Measurements from ENCODE around the gene KLHL12. TPM values are rescaled to one million over a fixed set of nuclear protein-coding genes. Genes with fewer than 3 reads are reported as not detected.

KLHL12 gene
- total RNA-seq, 1 experiment from 2014 or later: 33.8 TPM

GRCh38 chr1:202861420-202862132, 65.5 kb downstream of the KLHL12 start:
- Histone ChIP-seq H3K4me2 (ENCODE audit: low read length) (peak overlapping the region; percentile 88), H3K9me3 (ENCODE audit: control insufficient read depth in 1 of 2, insufficient read depth in 1 of 2, low read depth in 1 of 2, low read length in 2 of 2) (no peaks in the 10 kb centered on the region), H3K36me3 (ENCODE audit: control insufficient read depth in 1 of 2, insufficient read depth in 2 of 2, low read length in 2 of 2) (no peaks in the 10 kb centered on the region), H3K4me3 (replicated peaks in 1 of 2; ENCODE audit: low read depth in 1 of 2, low read length in 2 of 2) (peak overlapping the region; percentile 76 to 77), H3K27ac (ENCODE audit: low read depth, low read length) (no peak overlapping the region; the same call in 1 of the 2 replicates), H4K20me1 (ENCODE audit: insufficient read depth) (no peaks in the 10 kb centered on the region), H3K79me2 (ENCODE audit: insufficient read depth, low read length) (no peaks in the 10 kb centered on the region), H3K27me3 (ENCODE audit: insufficient read depth, low read length) (0 out of 2 replicates have a peak, but pooled peaks cover 2% of the 10 kb centered on the region), H2AFZ (ENCODE audit: low read depth, low read length, poor library complexity, severe bottlenecking) (peak overlapping the region; percentile 86), H3K9me2 (ENCODE audit: insufficient read depth) (no peaks in the 10 kb centered on the region), H3K9ac (ENCODE audit: low read length) (peak overlapping the region; percentile 68), H3K4me1 (ENCODE audit: control insufficient read depth in 1 of 2, insufficient read depth in 2 of 2, low read length in 2 of 2) (peaks cover 8 to 14% of the 10 kb centered on the region in 2 experiments; a peak in 3 of 4 replicates)
- peak; percentile 75 for DNase-seq (ENCODE audit: low read depth, low spot score)
- TF ChIP-seq SP1 (IDR thresholded peaks at IDR 0.05; ENCODE audit: low read depth) (peak; percentile 82), EGR1 (IDR thresholded peaks at IDR 0.05; ENCODE audit: low read depth) (no peak), CBX3 (IDR thresholded peaks at IDR 0.05; ENCODE audit: low read depth) (no peak), MAX (IDR thresholded peaks at IDR 0.05) (no peak), FOSL1 (IDR thresholded peaks at IDR 0.05; ENCODE audit: low read depth) (no peak), POLR2AphosphoS5 (IDR thresholded peaks at IDR 0.05; ENCODE audit: low read depth, low read length) (peak; percentile 58), SIN3A (IDR thresholded peaks at IDR 0.05; ENCODE audit: low read depth) (peak; percentile 23; the same call in 1 of the 2 replicates), YY1 (IDR thresholded peaks at IDR 0.05; ENCODE audit: extremely low read depth, insufficient replicate concordance, low read depth, low read length) (no peak), POLR2A (IDR thresholded peaks at IDR 0.05; ENCODE audit: borderline replicate concordance, extremely low read depth, insufficient read depth, insufficient read length) (peak; percentile 56), CEBPB (IDR thresholded peaks at IDR 0.05; ENCODE audit: low read depth) (peak; percentile 76), ZNF274 (IDR thresholded peaks at IDR 0.05; ENCODE audit: low read depth, low read length) (no peak)
- ChIA-PET CTCF (interaction anchor here (1.8 kb wide), 1 partner anchor 9 kb away, joined by 7 read pairs; no protein-coding TSS in a partner anchor), RAD21 (ENCODE audit: low non-redundant PET in 1 of 2, low total read pairs in 2 of 2, uncharacterized antibody in 2 of 2, unreplicated experiment in 2 of 2) (interaction anchor here in 1 of 2 experiments (0.7 kb wide), 1 partner anchor 519 kb away, joined by 4 read pairs; no protein-coding TSS in a partner anchor), POLR2A (interaction anchor here (0.7 to 1.7 kb wide), 4 partner anchors 8 to 52 kb away, joined by 3 to 6 read pairs (median 3); no protein-coding TSS in a partner anchor)
- intact Hi-C loops (cut with micrococcal nuclease): loop anchor here (2.0 kb wide), 1 partner anchor 27 kb away; the partner anchor contains the start of gene RABIF
- peak; percentile 96 for ATAC-seq
- BruUV-seq (replicated peaks): TSS peak; percentile 86
